H1 (cell line): ENCODE data around the gene WWC1. TPM values are rescaled to one million over a fixed set of nuclear protein-coding genes. Genes with fewer than 3 reads are reported as not detected.

Experiments used
- PHF8 ChIP-seq: fragments of 200-600 bp; sonication (generic); conservative IDR thresholded peaks from 2 replicates; pipeline ENCODE4 v1.7.1; 2012; ENCODE audit warnings: low read depth, mild to moderate bottlenecking, inconsistent platforms, low read length, moderate library complexity
- polyA plus RNA-seq, 7 experiments: library from polyadenylated mRNA; depleted of rRNA in 3 of 7; stranded (reverse) in 5 of 7; unstranded in 2 of 7; fragments of >200 nt in 5 of 7; fragments of 200-250 nt in 2 of 7; gene quantifications; 1 replicate in 5 of 7; 2 replicates in 1 of 7; 4 replicates in 1 of 7; pipeline versions ENCODE4 v1.2.1 to v1.2.3, GENCODE V29; 2011 to 2013; ENCODE audit warnings: missing spikeins in 2 of 7, mixed read lengths in 2 of 7
- total RNA-seq: library from RNA; stranded (reverse); fragmentation: NEBNext Ultra II Directional; extraction: Animal tissue kit (Norgen Biotek cat#: 25700); gene quantifications from 2 replicates; pipeline ENCODE4 v1.2.1, GENCODE V29; 2021

WWC1 gene
- total and polyA plus RNA-seq, 2 of the 8 experiments (the other 6 are each of a cell fraction or from before 2014, with no cell fraction given) = 16.4 to 41.1 TPM

DNA sequence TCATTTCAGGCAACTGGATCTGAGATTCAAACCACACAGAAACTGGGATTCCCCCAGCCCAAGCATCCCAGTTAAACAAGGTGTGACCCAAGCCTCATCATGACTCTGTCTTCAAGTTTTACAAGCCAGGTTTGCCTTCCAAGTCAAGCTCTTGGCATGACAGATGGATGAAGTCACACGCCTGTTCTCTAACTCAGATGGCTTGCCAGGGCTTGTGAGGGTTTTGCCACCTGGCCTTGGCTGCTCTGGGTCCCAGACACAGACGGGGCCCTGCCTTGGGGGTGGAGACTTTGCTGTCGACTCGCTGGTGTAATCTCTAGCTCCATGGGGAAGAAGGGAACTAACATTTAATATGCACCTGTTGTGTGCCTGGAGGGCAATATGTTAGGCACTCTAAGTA lies 99.0 kb downstream of the WWC1 start (continued):
- no peak for TF ChIP-seq PHF8
